ENCODE measurements around the gene PARP16.

DNA sequence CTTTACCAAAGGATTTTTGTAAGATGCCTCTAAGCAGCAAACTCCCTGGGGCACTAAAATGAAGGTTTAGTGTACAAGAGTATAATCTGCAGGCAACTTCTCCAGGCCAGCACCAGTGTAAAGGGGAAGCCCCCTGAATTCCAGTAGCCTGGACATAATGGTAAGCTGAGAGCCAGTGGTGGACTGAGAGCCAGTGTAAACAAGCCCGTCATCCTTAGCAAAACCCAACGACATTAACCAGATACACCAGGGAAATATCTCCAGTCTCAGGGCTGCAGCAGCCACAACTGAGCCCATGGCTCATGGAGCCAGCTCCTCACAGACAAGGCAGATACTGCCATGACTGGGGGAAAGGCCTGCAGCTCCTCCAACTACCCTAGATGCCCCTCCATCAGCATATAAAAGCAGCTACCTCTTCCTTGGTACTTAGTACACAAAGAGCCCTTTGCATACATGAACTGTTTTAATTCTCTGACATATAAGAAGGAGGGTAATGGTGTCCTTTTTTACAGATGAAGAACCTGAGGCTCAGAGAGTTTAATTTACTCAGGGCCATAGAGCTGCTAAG is 21.7 kb downstream of the PARP16 start:
- TF ChIP-seq, protein P1, sequence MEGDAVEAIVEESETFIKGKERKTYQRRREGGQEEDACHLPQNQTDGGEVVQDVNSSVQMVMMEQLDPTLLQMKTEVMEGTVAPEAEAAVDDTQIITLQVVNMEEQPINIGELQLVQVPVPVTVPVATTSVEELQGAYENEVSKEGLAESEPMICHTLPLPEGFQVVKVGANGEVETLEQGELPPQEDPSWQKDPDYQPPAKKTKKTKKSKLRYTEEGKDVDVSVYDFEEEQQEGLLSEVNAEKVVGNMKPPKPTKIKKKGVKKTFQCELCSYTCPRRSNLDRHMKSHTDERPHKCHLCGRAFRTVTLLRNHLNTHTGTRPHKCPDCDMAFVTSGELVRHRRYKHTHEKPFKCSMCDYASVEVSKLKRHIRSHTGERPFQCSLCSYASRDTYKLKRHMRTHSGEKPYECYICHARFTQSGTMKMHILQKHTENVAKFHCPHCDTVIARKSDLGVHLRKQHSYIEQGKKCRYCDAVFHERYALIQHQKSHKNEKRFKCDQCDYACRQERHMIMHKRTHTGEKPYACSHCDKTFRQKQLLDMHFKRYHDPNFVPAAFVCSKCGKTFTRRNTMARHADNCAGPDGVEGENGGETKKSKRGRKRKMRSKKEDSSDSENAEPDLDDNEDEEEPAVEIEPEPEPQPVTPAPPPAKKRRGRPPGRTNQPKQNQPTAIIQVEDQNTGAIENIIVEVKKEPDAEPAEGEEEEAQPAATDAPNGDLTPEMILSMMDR (IDR thresholded peaks at IDR 0.05): no peak
- no peak for TF ChIP-seq POLR2A (IDR thresholded peaks at IDR 0.05)

Measured in testis (tissue), 2 donors.